ENCODE results near the gene DNAJC21.

- TF ChIP-seq CTCF (conservative IDR thresholded peaks at IDR 0.05; ENCODE audit: low read length) (no peak), EZH2phosphoT487 (IDR thresholded peaks at IDR 0.05; ENCODE audit: borderline replicate concordance) (no peak)
Observed at GRCh38 chr5:35004771-35005170, 75.4 kb downstream of the DNAJC21 start.

Measured in Loucy (cell line).